Brain pericyte (primary cell): ENCODE results near the gene BDH2.

Experiments
- DNase-seq: peaks from one replicate; pipeline ENCODE4 v3.0.0-alpha.2; 2012; ENCODE audit warnings: low read depth, low spot score

Gene BDH2

DNA sequence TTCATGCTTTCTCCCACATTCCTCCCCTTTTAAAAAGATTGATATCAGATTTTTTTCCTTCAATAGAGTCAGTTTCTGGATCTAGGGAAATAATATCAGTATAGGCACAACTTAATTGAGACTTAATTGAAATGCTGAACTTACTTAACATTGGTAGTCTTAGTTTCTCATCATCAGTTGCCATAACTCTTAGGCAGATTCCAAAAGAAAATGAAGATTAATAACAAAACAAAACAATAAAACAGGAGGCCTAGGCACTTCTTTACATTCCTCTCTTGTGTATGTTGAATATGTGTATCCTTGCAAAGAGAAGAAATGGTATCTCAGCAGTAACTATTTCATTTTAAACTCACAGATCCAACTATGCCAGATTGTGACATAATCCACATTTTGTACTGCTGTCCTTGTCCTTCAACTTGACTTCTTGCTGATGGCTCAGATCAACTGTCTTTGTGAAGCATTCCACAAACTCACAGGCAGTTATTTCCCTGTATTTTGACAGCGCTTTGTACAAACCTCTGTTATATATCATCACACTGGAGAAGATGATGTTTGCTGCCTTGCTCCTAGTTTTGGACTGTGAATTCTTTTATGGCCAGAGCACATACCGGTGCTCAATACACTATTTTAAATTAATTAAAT, 14.0 kb downstream of the BDH2 start:
- DNase-seq: no peak

- DNase-seq: no peak
Observed at GRCh38 chr4:103079621-103080020, 20.0 kb downstream of the BDH2 start.

DNA sequence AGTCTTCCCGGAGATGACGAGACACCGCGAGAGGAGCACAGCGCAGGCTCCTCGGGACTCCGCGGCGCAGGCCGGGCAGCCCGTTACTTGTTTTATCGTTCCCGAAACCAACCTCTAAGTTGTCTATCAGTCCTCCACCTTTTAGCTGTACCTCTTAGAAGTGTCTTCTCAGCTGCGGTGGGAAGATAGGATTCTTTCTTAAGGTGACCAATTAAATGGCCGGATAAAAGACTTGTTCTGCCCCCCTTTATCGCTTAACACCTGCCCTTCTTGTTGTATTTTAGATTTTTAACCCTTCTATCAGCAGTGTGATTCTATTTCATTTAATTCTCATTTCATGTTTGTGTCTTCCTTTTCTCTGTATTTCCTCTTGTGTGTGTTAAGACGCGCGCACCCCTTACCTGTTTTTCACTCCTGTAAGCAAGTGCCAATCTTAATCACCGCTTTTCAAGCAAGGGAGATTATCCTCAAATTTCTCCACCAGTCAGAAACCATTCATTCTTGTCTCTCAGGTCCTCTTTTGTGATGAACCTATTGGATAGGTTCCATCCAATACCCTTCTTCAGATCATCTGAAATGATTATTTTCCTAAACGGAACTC, 22.8 kb downstream of the BDH2 start, which contains the start of gene SLC9B2:
Gene SLC9B2 (minus strand): TSS at position 15 of the 601 bp plus-strand sequence. CDS start 9,211 bp downstream, outside the sequence.
- no peak for DNase-seq

DNA sequence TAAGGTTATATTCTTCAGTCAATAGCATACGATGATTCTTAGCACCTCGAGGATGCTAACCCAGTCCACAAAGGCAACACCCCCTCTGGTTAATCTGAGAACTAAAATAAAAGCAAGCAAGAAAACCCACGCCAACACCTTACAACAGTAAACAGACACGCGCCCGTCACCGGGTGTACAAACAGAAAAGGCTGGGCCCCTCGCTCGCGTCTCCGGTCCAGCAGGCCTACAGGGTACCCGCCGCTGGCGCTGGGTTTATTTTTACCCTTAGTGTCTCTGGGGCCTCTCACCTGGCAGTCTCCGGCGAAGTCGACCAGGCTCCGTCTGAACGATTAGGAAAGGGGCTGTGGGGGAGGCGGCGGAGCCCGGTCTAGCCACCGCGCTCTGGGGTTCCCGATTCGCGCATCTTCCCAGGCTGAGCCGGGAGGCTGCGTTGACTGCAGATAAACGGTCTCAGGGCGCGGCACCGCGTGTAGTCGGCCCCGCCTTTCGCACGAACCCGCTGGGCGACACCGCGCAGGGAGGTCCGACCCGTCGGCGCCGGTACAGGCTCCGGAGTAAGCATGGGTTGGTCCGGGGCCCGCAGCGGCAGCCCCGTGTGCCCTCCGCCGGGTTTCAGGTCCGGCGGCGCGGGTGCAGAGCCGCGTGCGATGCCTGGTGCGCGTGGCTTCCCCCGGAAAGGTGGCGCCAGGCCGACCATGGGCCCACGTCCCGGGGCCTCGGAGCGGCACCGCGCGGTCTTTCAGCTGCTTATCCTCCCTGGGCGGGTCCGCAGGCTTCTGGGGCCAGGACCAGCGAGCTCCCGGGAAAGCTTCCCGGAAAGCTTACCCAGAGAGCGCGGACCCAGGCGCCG, 23.5 kb downstream of the BDH2 start:
- DNase-seq: no peak

DNA sequence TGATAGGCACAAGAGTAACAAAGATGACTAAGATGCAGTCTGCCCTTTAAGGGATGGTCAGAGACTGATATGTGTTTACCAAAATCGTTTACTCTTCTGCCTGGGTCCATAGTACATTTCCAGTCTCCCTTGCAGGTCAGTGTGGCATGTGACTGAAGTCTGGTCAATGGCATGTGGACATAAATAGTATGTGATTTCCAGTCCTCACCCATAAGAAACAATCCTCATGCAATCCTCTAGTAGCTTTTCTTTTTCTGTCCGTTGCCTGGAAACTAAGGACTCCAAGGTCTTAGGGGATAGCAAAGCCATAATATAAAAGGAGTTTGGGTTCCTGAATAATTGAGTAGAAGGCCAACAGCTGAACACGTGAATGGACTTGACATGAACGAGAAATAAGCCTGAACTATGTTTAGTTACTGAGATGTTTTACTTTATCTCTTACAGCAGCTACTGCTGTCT, 24.2 kb downstream of the BDH2 start:
- DNase-seq: no peak

- DNase-seq: no peak
Observed at GRCh38 chr4:103074744-103075434, 24.7 kb downstream of the BDH2 start.

DNA sequence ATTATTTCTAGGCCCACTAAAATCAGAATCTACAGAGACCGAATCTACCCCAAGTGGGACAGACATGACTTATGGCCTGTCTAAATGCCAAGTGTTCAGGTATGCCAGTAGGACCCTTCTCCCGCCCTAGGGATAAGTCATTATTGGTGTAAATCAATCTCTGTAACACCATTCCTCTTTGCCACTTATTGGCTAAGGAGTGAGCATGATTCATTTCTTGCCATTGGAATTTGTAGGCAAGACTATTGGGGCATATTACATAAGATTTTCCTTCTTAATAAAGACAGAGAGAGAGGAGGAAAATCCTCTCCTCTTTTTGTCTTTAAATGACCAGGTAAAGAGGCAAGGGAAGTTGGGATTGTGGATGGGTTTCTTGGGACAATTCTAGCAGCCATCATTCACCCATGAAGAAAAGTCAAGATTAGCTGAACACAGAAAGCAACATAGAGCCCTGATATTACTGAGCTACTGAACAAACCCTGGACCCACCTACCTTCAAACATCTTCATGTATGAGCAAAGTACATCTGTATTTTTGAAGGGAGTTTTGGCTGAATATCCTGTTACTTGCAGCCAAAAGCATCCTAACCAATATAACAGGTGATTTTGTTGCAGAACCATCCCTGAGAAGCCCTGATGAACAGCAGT, 25.7 kb downstream of the BDH2 start:
- DNase-seq: no peak

GRCh38 chr4:103067841-103068547, 31.6 kb downstream of the BDH2 start:
- DNase-seq: no peak

DNA sequence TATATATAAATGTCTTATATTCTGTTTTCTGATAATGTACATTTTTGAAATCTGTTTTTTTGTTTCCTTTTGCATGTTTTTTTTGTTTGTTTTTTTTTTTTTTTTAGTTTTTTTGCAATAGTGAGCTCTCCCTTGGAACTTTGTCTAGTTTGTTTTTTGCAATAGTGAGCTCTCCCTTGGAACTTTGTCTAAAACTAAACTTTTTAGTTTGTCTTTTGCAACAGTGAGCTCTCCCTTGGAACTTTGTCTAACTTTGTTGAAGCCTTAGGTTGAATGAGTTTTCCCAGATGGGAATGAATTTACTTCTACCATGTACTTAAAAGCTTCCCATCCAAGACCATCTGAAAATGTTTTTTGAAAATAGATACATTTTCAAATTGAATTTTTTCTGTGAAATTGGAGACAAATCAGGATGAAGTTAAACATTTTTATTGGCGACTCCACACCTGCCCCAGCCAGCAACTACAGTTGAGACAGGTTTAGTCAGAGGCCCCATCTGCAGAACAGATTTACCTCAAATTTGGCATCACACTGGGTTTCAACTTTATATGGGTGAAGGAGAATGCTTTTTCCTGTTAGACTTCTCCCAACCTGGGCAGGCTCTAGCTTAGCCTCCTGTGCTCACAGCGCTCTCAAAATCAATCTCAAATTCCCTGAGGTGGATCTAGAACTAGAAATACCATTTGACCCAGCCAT, 39.0 kb downstream of the BDH2 start:
- DNase-seq: no peak

GRCh38 chr4:103054030-103054429, 45.6 kb downstream of the BDH2 start:
- no peak for DNase-seq

DNA sequence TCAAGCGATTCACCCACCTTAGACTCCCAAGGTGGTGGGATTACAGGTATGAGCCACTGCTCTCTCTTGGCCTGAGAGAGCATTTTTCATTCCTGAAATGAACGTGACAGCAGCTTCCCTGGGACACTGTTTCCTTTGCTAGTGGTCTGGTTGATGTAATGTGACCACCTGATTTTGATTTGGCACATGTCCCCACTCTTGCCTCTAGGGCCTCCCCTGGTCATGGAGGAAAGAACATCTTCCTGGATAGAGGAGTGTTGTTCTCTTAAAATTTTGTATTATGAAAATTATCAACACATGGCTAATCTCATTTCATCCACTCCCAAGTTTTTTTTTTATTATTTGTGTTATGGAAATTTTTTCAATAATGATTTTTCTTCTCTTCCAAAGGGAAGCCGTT, 46.9 kb downstream of the BDH2 start:
- no peak for DNase-seq

DNA sequence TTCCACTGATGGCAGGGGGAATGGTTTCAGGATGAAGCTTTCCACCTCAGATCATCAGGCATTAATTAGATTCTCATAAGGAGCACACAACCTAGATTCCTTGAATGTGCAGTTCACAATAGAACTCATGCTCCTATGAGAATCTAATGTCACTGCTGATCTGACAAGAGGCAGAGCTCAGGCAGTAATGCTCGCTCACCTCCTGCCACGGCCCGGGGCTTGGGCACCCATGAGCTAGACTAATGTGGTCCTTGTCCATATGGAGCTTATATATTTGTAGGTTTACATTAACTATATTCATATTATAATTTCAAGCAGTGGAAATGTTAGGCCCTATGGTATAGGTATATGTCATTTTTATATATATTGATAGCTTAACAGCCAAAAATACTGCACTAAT, 47.5 kb downstream of the BDH2 start:
- DNase-seq: no peak

DNA sequence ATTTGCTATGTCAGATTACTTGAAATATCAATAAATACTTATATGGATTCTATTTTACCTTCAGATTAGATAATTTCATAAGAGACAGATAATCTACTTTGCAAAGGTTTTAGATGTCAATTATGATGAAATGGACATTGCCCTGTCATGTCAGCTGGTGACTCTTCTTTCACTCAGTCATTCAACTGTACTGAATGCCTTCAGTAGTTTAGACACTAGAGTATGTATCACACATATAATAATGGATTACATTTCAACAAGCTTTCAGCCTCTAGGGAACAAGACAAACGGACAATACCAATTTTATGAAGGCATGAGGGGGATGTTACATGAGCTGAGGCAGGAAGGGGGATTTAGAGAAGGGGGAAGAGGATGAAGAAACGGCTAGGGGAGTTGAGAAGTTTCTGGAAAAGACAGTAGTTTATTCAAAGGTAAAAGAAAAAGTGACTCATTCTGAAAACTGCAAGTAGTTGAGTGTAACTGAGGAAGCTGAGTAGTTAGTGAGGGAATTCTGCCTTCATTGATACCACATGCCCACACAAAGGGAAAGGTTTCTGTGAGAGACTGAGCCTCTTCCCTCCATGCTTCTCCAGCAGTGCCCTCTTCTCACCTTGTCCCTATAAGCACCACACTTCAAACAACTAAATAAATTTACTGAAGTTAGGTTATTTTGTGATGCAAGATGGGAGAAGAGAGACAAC, 48.7 kb downstream of the BDH2 start:
- no peak for DNase-seq

DNA sequence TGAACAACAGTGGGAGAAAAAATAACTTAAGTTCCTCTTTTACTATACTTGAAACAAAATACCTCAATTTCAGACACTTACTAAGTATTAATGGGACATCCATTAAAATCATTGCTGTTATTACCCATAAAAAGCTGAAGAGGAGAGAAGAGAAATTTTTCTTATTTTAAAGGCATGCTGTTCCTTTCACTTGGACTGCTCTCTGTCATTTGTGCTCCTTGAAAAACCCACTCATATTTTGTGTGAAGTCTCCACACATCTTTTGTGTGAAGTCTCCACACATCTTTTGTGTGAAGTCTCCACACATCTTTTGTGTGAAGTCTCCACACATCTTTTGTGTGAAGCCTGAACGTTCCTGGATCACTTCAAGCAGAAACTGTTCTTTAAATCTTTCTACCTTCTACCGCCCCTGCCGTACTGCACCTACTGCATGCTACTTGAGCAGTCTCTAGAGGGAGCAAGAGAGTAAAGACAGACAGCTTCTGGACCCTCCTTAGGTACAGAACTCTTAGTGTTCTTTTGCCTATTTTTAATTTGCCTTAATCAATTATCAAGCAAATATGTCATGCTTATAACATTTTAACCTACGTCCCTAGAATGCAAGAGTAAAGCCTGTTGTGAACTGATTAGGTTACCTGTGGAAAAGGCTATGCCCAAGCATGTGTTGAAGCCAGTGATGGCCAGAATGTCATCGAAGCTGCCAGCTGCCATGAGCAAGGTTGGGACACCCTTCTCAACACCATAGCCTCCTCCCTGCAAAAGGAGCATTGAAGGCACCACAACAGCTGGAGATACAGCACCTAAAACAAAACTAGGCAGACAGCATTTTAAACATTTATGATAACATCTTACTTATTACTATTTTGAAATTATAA, 53.0 kb downstream of the BDH2 start:
- no peak for DNase-seq

- no peak for DNase-seq
Observed at GRCh38 chr4:103044183-103044582, 55.5 kb downstream of the BDH2 start.

DNA sequence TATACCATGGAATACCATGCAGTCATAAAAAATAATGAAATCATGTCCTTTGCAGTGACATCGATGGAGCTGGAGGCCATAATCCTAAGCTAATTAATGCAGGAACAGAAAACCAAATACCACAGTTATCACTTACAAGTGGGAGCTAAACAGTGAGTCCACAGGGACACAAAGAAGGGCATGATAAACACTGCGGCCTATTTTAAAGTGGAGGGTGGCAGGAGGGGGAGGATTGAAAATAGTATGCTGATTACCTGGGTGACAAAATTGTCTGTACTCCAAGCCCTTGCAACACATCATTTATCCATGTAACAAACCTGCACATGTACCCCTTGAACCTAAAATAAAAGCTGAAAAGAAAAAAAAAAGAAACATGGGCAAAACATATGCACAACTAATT, 63.5 kb downstream of the BDH2 start:
- DNase-seq: no peak

DNA sequence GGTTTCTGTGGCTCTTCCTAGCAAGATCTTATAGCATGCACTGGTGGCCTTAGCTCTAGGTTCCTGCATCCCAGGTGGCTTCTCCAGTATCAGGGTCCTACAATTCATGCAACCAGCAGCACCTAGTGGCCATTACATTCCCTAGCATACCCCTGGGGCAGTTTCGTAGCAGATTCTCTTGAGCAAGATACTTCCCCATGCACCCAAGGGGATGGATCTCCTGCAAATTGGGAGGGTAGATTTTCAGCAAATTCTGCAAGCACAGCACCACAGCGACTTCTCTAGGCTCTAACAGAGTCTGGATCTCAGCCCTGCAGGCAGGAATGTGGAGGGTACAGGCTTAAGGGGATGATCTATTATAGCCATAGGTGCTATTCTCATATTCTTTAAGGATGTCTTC, 67.1 kb downstream of the BDH2 start:
- DNase-seq: no peak

DNA sequence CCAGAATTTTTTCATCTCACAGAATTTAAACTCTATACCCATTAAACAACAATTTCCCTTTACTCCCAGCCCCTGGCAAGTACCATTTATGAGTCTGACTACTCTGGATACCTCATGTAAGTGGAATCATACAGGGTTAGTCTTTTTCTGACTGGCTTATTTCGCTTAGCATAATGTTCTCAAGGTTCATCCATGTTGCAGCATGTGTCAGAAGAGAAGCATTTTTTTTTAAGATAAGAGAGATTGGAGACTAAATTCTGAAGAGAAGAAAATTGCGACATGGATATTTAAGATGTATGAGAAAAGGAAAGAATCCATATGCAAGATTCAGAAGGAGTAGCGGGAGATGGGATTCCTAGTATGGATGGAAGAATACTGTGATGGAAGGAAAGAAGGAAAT, 68.8 kb downstream of the BDH2 start:
- no peak for DNase-seq

GRCh38 chr4:103029300-103029699, 70.3 kb downstream of the BDH2 start:
- no peak for DNase-seq
